DMS53 treated with DMSO at 0.1 percent for 48 hours (cell line): ENCODE measurements around the gene PPP1R8.
"Not testable (repeated sequence)": the region's sequence is repeated elsewhere in the genome, so short reads cannot be mapped to it uniquely, and the experiment has no call there.

Experiments
- DNase-seq: peaks from one replicate; lab custom pipeline; 2025; ENCODE audit not compliant: unreplicated experiment; lab: John Stamatoyannopoulos, UW

The PPP1R8 gene

DNA sequence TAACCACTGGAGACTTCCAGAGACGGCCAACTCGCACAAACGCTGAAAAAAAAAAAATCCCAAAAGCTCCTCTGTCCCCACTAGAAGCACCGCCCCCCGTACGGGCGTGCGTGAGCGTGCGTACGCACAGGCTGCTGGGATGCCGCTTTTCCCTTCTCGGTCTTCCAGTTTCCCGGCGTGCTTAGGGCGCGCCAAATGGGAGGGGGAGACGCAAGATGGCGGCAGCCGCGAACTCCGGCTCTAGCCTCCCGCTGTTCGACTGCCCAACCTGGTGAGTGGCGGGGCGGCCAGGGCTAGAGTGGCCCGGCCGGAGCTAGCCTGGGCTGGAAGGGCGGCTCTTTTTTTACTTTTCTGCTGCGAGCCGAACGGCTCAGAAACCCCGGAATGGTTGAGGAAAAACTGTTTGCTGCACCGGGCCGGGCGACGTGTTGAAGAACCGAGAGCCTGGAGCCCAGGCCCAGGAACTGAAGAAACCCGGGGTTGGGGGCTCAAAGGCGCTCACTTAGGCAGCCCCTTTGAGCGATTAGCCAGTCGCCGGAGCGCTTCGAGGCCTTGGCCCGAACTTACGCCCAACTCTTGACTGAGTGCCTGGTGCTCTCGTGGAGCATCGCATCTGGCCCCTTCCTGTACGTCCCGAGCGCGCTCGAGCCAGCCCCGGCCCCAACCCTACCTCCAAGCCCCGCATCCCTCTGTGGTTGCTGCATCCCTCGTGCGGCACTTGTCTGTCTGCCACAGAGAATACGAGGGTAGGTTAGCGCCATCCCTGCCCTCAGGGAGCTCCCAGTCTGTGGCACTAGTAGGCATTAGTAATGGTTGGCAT is at the start of gene PPP1R8:
Gene PPP1R8, plus strand, starts transcription at position 162 of the 820 bp plus-strand sequence. Its CDS starts 54 bp downstream, at position 216.
- DNase-seq, result peak; percentile 90

DNA sequence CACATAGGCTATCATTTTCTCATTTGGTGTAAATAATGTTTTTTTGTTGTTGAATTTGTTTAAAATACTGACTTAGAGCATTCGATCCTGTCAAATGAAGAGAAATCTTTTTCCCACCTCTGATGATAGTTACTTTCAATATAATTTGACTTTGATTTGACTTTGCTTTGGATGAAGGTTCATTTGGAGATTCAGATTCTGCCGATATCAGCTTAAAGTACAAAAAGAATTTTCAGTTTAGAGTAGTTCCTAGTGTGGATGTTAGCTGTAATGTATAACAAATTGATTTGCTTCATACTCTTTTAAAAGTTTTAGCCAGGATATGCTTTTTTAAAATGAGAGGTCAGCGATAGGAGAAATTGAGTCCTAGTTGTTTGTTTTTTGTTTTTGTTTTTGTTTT is 47.6 kb upstream of the PPP1R8 start:
- no peak for DNase-seq

GRCh38 chr1:27784700-27785099 is 45.9 kb upstream of the PPP1R8 start:
- DNase-seq, result no peak

DNA sequence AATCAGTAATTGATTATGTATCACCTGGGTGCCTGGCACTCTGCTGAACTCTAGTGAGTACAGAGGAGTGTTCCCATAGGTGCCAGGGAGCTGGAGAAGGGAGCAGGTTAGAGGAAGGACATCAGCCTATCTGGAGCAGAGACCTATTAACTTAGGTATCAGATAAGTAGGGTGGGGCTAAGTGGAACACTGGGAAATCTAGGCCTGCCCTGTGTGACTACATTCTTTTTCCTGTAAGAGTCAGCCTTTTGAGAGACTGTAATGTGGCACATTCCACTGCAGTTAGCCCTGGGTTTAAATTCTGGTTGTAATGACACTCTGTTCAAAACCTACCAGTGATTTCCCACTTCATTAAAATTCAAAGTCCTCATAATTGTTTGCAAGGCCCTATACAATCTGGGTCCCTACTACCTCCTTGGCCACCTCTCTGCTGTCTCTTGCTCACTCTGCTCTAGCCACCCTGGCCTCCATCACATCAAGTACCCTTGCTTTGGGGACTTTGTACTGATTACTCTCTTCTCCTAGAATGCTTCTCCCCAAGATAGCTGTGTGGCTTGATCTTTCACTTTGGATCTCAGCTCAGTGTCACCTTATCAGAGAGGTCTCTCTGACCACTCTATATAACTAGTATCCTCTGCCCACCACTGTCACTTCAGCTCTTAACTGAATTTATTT is 44.7 kb upstream of the PPP1R8 start:
- no peak for DNase-seq

GRCh38 chr1:27787895-27788294 is 42.7 kb upstream of the PPP1R8 start:
- no peak for DNase-seq

DNA sequence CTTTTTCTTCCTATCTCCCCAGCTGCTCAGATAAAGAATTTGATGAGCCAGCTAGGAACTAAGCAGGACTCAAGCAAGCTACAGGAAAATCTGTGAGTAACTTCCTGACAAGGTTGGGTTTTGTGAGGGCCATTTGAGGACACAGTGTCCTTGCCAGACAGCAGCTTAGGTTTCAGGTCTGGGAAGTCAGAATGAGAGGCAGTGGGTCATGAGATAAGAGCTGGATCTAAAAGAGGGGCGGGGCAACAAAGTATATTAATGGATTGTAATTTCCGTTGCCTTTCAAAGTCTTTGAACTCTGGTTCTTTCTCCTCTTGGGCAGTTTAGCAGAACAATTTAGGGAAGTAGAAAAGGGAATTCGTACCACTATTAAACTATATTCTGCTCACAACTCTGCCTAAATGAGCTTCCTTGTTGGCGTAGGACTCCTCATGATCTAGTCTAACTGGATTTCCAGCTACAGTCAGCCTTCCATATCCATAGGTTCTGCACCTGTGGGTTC is 41.0 kb upstream of the PPP1R8 start:
- no peak for DNase-seq

DNA sequence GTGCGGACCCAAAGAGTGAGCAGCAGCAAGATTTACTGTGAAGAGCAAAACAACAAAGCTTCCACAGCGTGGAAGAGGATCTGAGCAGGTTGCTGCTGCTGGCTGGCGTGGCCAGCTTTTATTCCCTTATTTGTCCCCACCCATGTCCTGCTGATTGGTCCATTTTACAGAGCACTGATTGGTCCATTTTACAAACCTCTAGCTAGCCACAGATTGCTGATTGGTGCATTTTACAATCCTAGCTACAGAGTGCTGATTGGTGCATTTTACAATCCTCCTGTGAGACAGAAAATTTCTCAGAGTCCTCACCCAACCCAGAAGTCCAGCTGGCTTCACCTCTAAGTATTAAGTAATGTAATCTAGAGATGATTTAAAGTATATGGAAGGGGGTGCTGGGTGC is 40.3 kb upstream of the PPP1R8 start:
- not testable (repeated sequence) for DNase-seq

DNA sequence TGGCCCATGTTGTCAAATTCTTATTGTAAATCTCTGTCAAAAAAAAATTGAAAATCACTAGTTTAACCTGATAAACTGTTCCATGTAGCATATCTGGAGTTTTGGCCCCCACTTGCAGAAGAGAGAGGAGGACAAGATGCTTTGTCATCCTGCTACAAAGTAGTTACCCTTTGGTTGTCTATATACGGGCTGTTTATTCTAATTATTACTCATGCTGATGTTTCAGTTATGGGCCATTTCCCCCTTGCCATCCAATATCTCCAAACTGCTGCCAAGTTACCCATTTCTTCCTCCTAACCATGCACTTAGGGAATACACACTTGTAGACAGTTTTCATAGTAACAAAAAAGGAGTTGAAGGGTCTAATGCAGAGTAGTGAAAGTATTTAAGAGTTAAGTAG is 35.0 kb upstream of the PPP1R8 start:
- no peak for DNase-seq

DNA sequence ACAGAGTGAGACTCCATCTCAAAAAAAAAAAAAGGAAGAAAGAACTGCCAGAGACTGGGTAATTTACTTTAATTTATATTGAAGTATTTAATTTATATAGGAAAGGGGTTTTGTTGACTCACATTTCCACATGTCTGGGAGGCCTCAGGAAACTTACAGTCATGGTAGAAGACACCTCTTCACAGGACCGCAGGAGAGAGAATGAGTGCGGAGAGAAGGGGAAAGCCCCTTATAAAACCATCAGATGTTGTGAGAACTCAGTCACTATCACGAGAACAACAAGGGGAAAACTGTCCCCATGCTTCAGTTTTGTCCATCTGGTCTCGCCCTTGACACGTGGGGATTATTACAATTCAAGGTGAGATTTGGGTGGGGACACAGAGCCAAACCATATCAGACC is 25.8 kb upstream of the PPP1R8 start:
- DNase-seq, result no peak

DNA sequence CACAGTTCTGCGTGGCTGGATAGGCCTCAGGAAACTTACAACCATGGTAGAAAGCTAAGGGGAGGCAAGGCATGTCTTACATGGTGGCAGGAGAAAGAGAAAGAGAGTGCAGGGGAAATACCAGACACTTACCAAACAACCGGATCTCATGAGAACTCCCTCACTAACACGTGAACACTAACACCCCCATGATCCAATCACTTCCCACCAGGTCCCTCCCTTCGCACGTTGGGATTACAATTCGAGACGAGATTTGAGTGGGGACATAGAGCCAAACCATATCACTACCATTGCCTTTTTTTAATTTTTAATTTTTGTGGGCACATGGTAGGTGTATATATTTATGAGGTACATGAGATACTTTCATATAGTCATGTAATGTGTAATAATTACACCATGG is 23.8 kb upstream of the PPP1R8 start:
- DNase-seq, result no peak

GRCh38 chr1:27807385-27807784 is 23.2 kb upstream of the PPP1R8 start:
- no peak for DNase-seq

GRCh38 chr1:27808131-27808530 is 22.5 kb upstream of the PPP1R8 start:
- DNase-seq, result not testable (repeated sequence)

DNA sequence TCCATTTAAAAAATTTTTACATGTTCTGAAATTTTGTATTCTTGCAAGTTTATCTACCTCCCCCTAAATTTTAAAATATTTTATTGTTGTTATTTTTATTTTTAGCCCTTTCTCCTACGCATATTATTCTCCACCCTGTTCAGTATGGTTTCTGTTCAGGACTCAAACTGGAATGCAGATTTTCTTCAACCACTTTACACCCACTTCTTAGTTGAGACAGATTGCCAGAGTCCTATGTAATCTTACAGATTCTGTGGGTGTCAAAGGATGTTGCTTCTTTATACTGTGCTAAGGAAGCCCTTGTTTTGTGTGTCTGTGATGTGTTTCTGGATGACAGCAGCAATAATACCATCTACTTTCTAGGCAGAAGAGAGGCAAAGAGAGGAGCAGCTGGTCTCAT is 20.7 kb upstream of the PPP1R8 start:
- DNase-seq, result no peak

- no peak for DNase-seq
Measured at GRCh38 chr1:27811741-27812500, 18.7 kb upstream of the PPP1R8 start.

GRCh38 chr1:27816921-27817630 is 13.5 kb upstream of the PPP1R8 start:
- no peak for DNase-seq

GRCh38 chr1:27821761-27822315 is 8.7 kb upstream of the PPP1R8 start:
- no peak for DNase-seq

GRCh38 chr1:27823784-27824183 is 6.8 kb upstream of the PPP1R8 start:
- no peak for DNase-seq

- no peak for DNase-seq
Measured at GRCh38 chr1:27824411-27824810, 6.2 kb upstream of the PPP1R8 start.

DNA sequence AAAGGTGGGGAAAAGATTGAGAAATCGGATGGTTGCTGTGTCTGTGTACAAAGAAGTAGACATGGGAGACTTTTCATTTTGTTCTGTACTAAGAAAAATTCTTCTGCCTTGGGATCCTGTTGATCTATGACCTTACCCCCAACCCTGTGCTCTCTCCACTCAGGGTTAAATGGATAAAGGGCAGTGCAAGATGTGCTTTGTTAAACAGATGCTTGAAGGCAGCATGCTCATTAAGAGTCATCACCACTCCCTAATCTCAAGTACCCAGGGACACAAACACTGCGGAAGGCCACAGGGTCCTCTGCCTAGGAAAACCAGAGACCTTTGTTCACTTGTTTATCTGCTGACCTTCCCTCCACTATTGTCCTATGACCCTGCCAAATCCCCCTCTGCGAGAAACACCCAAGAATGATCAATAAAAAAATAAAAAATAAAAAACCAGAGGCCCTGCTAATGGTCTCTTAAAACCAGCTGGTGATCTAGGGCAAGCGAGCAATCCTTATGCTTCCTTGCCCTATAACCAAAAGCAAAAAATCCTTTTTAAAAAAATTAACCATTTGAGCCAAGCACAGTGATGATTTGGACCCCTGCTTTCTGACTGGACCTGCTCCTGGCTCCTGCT is 1.1 kb upstream of the PPP1R8 start:
- DNase-seq, result not testable (repeated sequence)
